ENCODE data around the gene PCDHA11.
A peak's percentile ranks its signal among the peaks of the same experiment; 100 is the strongest.
"Not testable (repeated sequence)": the region's sequence is repeated elsewhere in the genome, so short reads cannot be mapped to it uniquely, and the experiment has no call there.

PCDHA11 gene, protein sequence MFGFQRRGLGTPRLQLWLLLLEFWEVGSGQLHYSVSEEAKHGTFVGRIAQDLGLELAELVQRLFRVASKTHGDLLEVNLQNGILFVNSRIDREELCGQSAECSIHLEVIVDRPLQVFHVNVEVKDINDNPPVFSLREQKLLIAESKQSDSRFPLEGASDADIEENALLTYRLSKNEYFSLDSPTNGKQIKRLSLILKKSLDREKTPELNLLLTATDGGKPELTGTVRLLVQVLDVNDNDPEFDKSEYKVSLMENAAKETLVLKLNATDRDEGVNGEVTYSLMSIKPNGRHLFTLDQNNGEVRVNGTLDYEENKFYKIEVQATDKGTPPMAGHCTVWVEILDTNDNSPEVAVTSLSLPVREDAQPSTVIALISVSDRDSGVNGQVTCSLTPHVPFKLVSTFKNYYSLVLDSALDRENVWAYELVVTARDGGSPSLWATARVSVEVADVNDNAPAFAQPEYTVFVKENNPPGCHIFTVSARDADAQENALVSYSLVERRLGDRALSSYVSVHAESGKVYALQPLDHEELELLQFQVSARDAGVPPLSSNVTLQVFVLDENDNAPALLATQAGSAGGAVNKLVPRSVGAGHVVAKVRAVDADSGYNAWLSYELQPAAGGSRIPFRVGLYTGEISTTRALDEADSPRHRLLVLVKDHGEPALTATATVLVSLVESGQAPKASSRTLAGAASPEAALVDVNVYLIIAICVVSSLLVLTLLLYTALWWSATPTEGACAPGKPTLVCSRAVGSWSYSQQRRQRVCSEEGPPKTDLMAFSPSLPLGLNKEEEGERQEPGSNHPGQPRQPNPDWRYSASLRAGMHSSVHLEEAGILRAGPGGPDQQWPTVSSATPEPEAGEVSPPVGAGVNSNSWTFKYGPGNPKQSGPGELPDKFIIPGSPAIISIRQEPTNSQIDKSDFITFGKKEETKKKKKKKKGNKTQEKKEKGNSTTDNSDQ

GRCh38 chr5:140868721-140869554 lies at the start of gene PCDHA11:
TSS of gene PCDHA11 (plus strand) at chr5:140868957. CDS start at chr5:140869104, 147 bp downstream.
- Histone ChIP-seq H3K27ac (ENCODE audit: low read depth, low read length) (no peak within 1 kb of the TSS), H3K4me3 (ENCODE audit: low read depth, low read length) (no peak within 1 kb of the TSS)

GRCh38 chr5:140821375-140822280 lies 47.1 kb upstream of the PCDHA11 start, which contains the start of gene PCDHA5:
TSS of gene PCDHA5 (plus strand) at chr5:140821613.
- Histone ChIP-seq H3K27me3 (ENCODE audit: control insufficient read depth, insufficient read depth, low read length) (no peaks in the 10 kb centered on the region), H3K4me3 (ENCODE audit: low read depth, low read length) (no peak within 1 kb of the TSS), H3K36me3 (ENCODE audit: control insufficient read depth, insufficient read depth, low read length) (no peaks in the 10 kb centered on the region), H3K4me1 (ENCODE audit: control insufficient read depth, insufficient read depth, low read length) (no peaks in the 10 kb centered on the region), H3K9ac (ENCODE audit: low read depth, low read length) (no peak within 1 kb of the TSS), H3K27ac (ENCODE audit: low read depth, low read length) (no peak within 1 kb of the TSS), H3K9me3 (ENCODE audit: control insufficient read depth, insufficient read depth, low read length) (no peaks in the 10 kb centered on the region)

More at GRCh38 chr5:140868721-140869554, at the start of gene PCDHA11:
- Histone ChIP-seq H3K9me3 (ENCODE audit: control insufficient read depth, insufficient read depth, low read length) (no peaks in the 10 kb centered on the region), H3K27me3 (ENCODE audit: control insufficient read depth, insufficient read depth, low read length) (no peaks in the 10 kb centered on the region), H3K4me1 (ENCODE audit: control insufficient read depth, insufficient read depth, low read length) (0 out of 2 replicates have a peak, but pooled peaks cover under 1% of the 10 kb centered on the region), H3K36me3 (ENCODE audit: control insufficient read depth, insufficient read depth, low read length) (peaks cover 9% of the 10 kb centered on the region), H3K9ac (ENCODE audit: low read depth, low read length) (no peak within 1 kb of the TSS)

DNA sequence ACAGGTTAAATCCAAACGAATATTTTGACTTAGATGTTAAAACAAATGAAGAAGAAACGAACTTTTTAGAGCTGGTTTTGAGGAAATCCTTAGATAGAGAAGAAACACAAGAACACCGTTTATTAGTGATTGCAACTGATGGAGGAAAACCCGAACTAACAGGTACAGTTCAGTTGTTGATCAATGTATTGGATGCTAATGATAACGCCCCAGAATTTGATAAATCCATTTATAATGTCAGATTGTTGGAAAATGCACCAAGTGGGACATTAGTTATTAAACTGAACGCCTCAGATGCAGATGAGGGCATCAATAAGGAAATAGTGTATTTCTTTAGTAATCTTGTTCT lies 46.5 kb upstream of the PCDHA11 start:
- Histone ChIP-seq H3K4me3 (ENCODE audit: low read depth, low read length) (no peak overlapping the region), H3K9me3 (ENCODE audit: control insufficient read depth, insufficient read depth, low read length) (no peaks in the 10 kb centered on the region), H3K4me1 (ENCODE audit: control insufficient read depth, insufficient read depth, low read length) (no peaks in the 10 kb centered on the region), H3K27me3 (ENCODE audit: control insufficient read depth, insufficient read depth, low read length) (no peaks in the 10 kb centered on the region), H3K9ac (ENCODE audit: low read depth, low read length) (no peak overlapping the region), H3K36me3 (ENCODE audit: control insufficient read depth, insufficient read depth, low read length) (no peaks in the 10 kb centered on the region), H3K27ac (ENCODE audit: low read depth, low read length) (no peak overlapping the region)

DNA sequence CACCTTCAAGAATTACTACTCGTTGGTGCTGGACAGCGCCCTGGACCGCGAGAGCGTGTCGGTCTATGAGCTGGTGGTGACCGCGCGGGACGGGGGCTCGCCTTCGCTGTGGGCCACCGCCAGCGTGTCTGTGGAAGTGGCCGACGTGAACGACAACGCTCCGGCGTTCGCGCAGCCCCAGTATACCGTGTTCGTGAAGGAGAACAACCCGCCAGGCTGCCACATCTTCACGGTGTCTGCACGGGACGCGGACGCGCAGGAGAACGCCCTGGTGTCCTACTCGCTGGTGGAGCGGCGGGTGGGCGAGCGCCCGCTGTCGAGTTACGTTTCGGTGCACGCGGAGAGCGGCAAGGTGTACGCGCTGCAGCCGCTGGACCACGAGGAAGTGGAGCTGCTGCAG lies 45.8 kb upstream of the PCDHA11 start:
- H3K4me1 ChIP-seq (ENCODE audit: control insufficient read depth, insufficient read depth, low read length); H3K36me3 ChIP-seq (ENCODE audit: control insufficient read depth, insufficient read depth, low read length); H3K9me3 ChIP-seq (ENCODE audit: control insufficient read depth, insufficient read depth, low read length); H3K9ac ChIP-seq (ENCODE audit: low read depth, low read length); H3K27ac ChIP-seq (ENCODE audit: low read depth, low read length); H3K27me3 ChIP-seq (ENCODE audit: control insufficient read depth, insufficient read depth, low read length); H3K4me3 ChIP-seq (ENCODE audit: low read depth, low read length): not testable (repeated sequence)

GRCh38 chr5:140823475-140823874 lies 45.3 kb upstream of the PCDHA11 start:
- Histone ChIP-seq H3K4me3 (ENCODE audit: low read depth, low read length) (no peak overlapping the region), H3K4me1 (ENCODE audit: control insufficient read depth, insufficient read depth, low read length) (no peaks in the 10 kb centered on the region), H3K36me3 (ENCODE audit: control insufficient read depth, insufficient read depth, low read length) (no peaks in the 10 kb centered on the region), H3K27ac (ENCODE audit: low read depth, low read length) (no peak overlapping the region), H3K9ac (ENCODE audit: low read depth, low read length) (no peak overlapping the region), H3K27me3 (ENCODE audit: control insufficient read depth, insufficient read depth, low read length) (no peaks in the 10 kb centered on the region), H3K9me3 (ENCODE audit: control insufficient read depth, insufficient read depth, low read length) (no peaks in the 10 kb centered on the region)

- Histone ChIP-seq H3K9me3 (ENCODE audit: control insufficient read depth, insufficient read depth, low read length) (no peaks in the 10 kb centered on the region), H3K4me1 (ENCODE audit: control insufficient read depth, insufficient read depth, low read length) (no peaks in the 10 kb centered on the region), H3K27ac (ENCODE audit: low read depth, low read length) (no peak within 1 kb of the TSS), H3K27me3 (ENCODE audit: control insufficient read depth, insufficient read depth, low read length) (no peaks in the 10 kb centered on the region), H3K36me3 (ENCODE audit: control insufficient read depth, insufficient read depth, low read length) (no peaks in the 10 kb centered on the region), H3K4me3 (ENCODE audit: low read depth, low read length) (no peak within 1 kb of the TSS), H3K9ac (ENCODE audit: low read depth, low read length) (no peak within 1 kb of the TSS)
These were observed 40.9 kb upstream of the PCDHA11 start, which contains the start of gene PCDHA6 for GRCh38 chr5:140827704-140828361. TSS of gene PCDHA6 (plus strand) at chr5:140827960. CDS start at chr5:140828092, 132 bp downstream.

GRCh38 chr5:140828362-140828737 lies 40.4 kb upstream of the PCDHA11 start:
- no peaks in the 10 kb centered on the region for H3K4me1 ChIP-seq (ENCODE audit: control insufficient read depth, insufficient read depth, low read length)
- no peak overlapping the region for H3K4me3 ChIP-seq (ENCODE audit: low read depth, low read length)
- H3K9me3 ChIP-seq (ENCODE audit: control insufficient read depth, insufficient read depth, low read length), result no peaks in the 10 kb centered on the region
- H3K36me3 ChIP-seq (ENCODE audit: control insufficient read depth, insufficient read depth, low read length), result no peaks in the 10 kb centered on the region
- H3K9ac ChIP-seq (ENCODE audit: low read depth, low read length), result no peak overlapping the region
- H3K27ac ChIP-seq (ENCODE audit: low read depth, low read length), result no peak overlapping the region
- no peaks in the 10 kb centered on the region for H3K27me3 ChIP-seq (ENCODE audit: control insufficient read depth, insufficient read depth, low read length)

DNA sequence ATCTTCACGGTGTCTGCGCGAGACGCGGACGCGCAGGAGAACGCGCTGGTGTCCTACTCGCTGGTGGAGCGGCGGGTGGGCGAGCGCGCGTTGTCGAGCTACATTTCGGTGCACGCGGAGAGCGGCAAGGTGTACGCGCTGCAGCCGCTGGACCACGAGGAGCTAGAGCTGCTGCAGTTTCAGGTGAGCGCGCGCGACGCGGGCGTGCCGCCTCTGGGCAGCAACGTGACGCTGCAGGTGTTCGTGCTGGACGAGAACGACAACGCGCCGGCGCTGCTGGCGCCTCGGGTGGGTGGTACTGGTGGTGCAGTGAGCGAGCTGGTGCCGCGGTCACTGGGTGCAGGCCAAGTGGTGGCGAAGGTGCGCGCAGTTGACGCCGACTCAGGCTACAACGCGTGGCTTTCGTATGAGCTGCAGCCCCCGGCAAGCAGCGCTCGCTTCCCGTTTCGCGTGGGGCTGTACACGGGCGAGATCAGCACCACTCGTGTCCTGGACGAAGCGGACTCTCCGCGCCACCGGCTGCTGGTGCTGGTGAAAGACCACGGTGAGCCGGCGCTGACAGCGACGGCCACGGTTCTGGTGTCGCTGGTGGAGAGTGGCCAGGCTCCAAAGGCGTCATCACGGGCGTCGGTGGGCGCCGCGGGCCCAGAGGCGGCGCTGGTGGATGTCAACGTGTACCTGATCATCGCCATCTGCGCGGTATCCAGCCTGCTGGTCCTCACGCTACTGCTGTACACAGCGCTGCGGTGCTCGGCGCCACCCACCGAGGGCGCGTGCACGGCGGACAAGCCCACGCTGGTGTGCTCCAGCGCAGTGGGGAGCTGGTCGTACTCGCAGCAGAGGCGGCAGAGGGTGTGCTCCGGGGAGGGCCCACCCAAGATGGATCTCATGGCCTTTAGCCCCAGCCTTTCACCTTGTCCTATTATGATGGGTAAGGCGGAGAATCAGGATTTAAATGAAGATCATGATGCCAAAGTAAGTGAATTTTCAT lies 39.0 kb upstream of the PCDHA11 start:
- not testable (repeated sequence) for H3K4me3 ChIP-seq (ENCODE audit: low read depth, low read length); H3K9ac ChIP-seq (ENCODE audit: low read depth, low read length); H3K36me3 ChIP-seq (ENCODE audit: control insufficient read depth, insufficient read depth, low read length); H3K4me1 ChIP-seq (ENCODE audit: control insufficient read depth, insufficient read depth, low read length); H3K27ac ChIP-seq (ENCODE audit: low read depth, low read length); H3K9me3 ChIP-seq (ENCODE audit: control insufficient read depth, insufficient read depth, low read length); H3K27me3 ChIP-seq (ENCODE audit: control insufficient read depth, insufficient read depth, low read length)

DNA sequence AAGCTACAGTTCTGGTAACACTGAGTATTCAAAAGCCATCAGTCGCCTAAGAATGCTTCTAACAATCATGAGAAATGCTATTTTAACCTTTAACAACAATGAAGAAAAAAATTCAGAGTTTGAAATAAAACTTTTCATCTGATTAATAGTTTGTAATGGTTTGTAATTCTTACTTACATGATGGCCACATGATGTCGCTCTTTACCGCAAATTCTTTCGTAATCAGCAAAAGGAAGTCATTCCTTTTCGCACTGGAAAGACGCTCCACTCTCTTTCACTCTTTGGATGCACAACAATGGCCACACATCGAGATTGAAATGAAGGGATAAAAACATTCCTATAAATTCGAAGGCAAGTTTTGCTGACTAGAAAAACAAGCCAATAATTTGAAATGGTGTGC lies 34.8 kb upstream of the PCDHA11 start, which contains the start of gene PCDHA7:
PCDHA7 (plus strand) TSS at position 277 of the 400 bp plus-strand sequence; CDS start at position 392, 115 bp downstream.
- H3K36me3 ChIP-seq (ENCODE audit: control insufficient read depth, insufficient read depth, low read length), result no peaks in the 10 kb centered on the region
- H3K27me3 ChIP-seq (ENCODE audit: control insufficient read depth, insufficient read depth, low read length), result no peaks in the 10 kb centered on the region
- no peaks in the 10 kb centered on the region for H3K4me1 ChIP-seq (ENCODE audit: control insufficient read depth, insufficient read depth, low read length)
- peaks cover 9% of the 10 kb centered on the region; the same call in 1 of the 2 replicates for H3K9me3 ChIP-seq (ENCODE audit: control insufficient read depth, insufficient read depth, low read length)
- H3K4me3 ChIP-seq (ENCODE audit: low read depth, low read length), result peak within 1 kb of the TSS; percentile 54
- no peak within 1 kb of the TSS for H3K27ac ChIP-seq (ENCODE audit: low read depth, low read length)
- H3K9ac ChIP-seq (ENCODE audit: low read depth, low read length), result no peak within 1 kb of the TSS; the same call in 1 of the 2 replicates

All from HUES48 (cell line).